ENCODE results near the gene ARL17A. TPM values are rescaled to one million over a fixed set of nuclear protein-coding genes. Genes with fewer than 3 reads are reported as not detected.
A peak's percentile ranks its signal among the peaks of the same experiment; 100 is the strongest.
"Not testable (repeated sequence)": the region's sequence is repeated elsewhere in the genome, so short reads cannot be mapped to it uniquely, and the experiment has no call there.

Gene ARL17A
- 5.9 TPM for polyA plus RNA-seq

DNA sequence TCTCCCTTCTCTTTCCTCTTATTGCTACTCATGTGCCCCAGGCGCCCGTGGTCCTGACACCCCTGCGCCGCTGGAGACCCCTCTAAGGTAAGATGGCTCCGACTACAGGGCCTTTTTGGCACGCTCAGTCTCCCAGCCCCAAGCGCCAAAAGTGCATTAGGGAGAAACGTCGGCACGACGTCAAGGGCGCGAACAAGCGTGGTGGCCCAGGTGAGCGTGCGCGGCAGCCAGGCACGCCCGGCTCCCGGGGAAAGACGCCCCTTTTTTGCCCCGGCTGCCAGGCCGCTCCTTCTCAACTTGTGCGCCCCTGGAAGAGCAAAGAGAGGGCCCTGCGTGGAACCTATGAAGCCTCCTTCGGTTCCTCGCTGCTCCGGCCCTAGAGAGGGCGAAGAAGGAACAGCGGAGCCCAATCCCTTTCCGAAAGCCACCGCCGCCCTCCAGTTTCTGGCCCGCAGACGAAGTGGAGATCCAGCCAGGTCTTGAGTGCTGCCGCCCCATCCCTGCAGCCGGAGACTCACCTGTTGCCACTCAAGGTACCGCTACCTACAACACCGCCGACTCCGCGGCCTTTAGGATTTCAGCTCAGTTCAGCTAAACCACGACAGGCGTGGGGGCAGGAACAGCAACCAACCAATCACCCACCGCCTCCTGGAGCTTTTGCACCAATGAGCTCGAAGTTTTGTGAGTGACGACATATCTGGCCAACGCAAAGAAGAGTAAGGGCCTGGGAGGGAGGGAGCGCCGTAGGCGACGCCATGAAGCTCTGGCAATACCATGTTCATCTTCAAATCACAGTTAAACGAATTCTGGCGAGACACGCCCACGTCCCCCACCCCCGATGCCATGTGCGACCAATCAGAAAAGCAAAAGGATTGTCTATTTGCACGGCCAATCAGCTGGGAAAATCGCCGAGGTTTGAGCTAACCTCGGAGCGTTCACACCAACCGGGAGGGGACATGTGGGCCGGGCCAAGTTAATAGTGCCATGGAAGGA, at the start of gene ARL17A:
Gene ARL17A, minus strand, starts transcription at position 609 of the 993 bp plus-strand sequence. CDS start 3,369 bp downstream, outside the sequence.
- Mint-ChIP-seq H3K4me3 (peak within 1 kb of the TSS in 2 of 4 donors; percentile 69 to 81), H3K27ac (peak within 1 kb of the TSS in 1 of 3 donors; percentile 71)
- not testable (repeated sequence) for H3K27me3 Mint-ChIP-seq, H3K4me1 Mint-ChIP-seq, H3K36me3 Mint-ChIP-seq, H3K9me3 Mint-ChIP-seq

GRCh38 chr17:46628753-46629436, 49.4 kb upstream of the ARL17A start:
- H3K4me3 Mint-ChIP-seq, H3K27ac Mint-ChIP-seq, H3K27me3 Mint-ChIP-seq, H3K4me1 Mint-ChIP-seq, H3K9me3 Mint-ChIP-seq, H3K36me3 Mint-ChIP-seq: not testable (repeated sequence)

- not testable (repeated sequence) for H3K9me3 Mint-ChIP-seq, H3K36me3 Mint-ChIP-seq, H3K27ac Mint-ChIP-seq, H3K4me1 Mint-ChIP-seq, H3K27me3 Mint-ChIP-seq, H3K4me3 Mint-ChIP-seq
These were observed 48.0 kb upstream of the ARL17A start for GRCh38 chr17:46627452-46627851.

GRCh38 chr17:46624726-46625125, 45.2 kb upstream of the ARL17A start:
- not testable (repeated sequence) for H3K4me1 Mint-ChIP-seq, H3K27ac Mint-ChIP-seq, H3K4me3 Mint-ChIP-seq, H3K27me3 Mint-ChIP-seq, H3K36me3 Mint-ChIP-seq, H3K9me3 Mint-ChIP-seq

DNA sequence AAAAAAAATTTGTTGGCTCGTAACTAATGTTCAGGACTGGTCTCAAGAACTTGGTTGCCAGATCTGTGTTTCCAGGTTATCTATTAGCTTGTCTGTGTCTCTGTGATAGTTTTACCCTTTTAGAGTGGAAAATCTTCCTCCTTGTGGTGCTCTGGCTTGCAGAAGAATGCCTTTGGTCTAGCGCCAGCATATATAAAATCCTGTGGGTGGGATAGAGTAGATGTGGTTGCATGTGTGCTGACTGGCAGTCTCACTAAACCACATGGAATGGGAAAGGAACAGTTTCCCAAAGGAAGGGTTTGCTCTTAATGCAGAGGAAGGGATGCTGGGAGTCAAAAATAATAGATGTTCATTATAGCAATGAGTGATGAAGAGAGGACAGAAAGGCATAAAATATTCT, 44.3 kb upstream of the ARL17A start:
- not testable (repeated sequence) for H3K4me1 Mint-ChIP-seq, H3K27ac Mint-ChIP-seq, H3K9me3 Mint-ChIP-seq, H3K27me3 Mint-ChIP-seq, H3K4me3 Mint-ChIP-seq, H3K36me3 Mint-ChIP-seq

- not testable (repeated sequence) for H3K9me3 Mint-ChIP-seq, H3K27ac Mint-ChIP-seq, H3K36me3 Mint-ChIP-seq, H3K4me3 Mint-ChIP-seq, H3K27me3 Mint-ChIP-seq, H3K4me1 Mint-ChIP-seq
These were observed 39.5 kb upstream of the ARL17A start for GRCh38 chr17:46618975-46619374.

DNA sequence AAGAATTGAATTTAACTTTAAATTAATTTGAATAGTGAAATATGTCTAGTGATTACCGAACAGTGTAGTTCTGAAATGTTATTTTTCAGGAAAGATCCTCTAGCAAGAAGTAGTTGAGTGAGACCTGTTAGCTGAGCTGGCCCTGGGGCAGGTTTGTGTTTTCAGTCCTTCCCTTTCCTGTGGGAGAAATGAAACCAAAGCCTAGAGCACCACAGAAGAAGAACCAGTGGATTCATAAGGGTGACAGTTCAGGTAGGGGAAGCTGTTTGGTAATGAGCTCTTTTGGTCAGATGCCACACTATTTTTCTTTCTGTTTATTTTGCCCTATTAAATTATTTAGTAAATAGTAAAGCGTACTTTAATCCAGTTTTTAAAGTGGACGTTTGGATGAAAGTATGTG, 37.6 kb upstream of the ARL17A start:
- H3K36me3 Mint-ChIP-seq, H3K4me1 Mint-ChIP-seq, H3K27me3 Mint-ChIP-seq, H3K4me3 Mint-ChIP-seq, H3K27ac Mint-ChIP-seq, H3K9me3 Mint-ChIP-seq: not testable (repeated sequence)

DNA sequence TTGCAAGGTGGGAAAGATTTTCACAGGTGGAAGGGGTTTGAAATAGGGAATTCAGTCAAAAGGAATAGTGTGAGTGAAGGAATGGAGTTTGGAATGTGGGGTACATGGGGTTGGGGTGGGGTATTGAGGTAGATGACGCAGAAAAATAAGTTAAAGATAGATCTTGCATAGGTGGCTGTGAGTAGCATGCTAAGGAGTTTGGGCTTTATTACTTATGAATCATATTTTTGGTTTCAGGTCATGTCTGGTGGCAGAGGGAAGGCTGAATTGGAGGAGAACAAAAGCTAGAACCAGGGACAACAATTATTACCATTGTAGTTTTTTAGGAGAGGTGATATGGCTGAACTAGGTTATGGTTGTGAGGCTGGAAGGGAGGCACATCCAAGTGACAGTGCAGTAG, 34.4 kb upstream of the ARL17A start:
- not testable (repeated sequence) for H3K27me3 Mint-ChIP-seq

DNA sequence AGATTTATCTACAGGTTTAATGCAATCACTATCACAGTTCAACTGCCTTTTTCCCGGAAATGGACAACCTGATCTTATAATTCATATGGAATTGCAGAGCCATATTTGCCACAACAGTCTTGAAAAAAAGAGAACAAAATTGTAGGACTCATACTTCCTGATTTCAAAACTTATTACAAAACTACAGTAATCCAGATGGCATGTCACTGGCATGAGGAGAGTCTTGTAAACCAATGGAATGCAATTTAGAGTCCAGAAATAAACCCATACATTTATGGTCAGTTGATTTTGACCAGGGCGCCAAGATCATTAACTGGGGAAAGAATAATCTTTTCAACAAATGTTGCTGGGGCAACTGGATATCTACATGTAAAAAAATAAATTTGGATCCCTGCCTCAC, 31.8 kb upstream of the ARL17A start:
- not testable (repeated sequence) for H3K27ac Mint-ChIP-seq, H3K4me3 Mint-ChIP-seq, H3K4me1 Mint-ChIP-seq

More for the DNA sequence above, 34.4 kb upstream of the ARL17A start:
- H3K27ac Mint-ChIP-seq, H3K4me1 Mint-ChIP-seq, H3K9me3 Mint-ChIP-seq, H3K4me3 Mint-ChIP-seq, H3K36me3 Mint-ChIP-seq: not testable (repeated sequence)

DNA sequence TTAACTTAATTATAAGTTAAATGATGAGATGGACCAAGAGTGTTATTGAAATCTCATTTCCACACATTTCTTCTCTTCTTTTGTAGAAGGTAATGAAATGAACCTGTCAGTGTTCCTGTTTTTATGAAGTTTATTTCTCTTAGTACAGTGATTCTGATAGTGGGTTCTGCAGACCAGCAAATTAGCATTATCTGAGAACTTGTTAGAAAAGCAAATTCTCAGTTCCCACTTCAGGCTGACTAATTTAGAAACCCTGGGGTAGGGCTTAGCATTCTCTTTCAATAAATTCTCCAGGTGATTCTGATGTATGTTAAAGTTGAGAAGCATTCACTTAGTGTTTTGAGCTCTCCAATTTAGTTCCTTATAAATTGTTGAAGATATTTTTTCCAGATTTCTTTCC, 23.6 kb upstream of the ARL17A start:
- not testable (repeated sequence) for H3K4me1 Mint-ChIP-seq, H3K36me3 Mint-ChIP-seq, H3K4me3 Mint-ChIP-seq, H3K27ac Mint-ChIP-seq, H3K9me3 Mint-ChIP-seq, H3K27me3 Mint-ChIP-seq

More for the DNA sequence above, 31.8 kb upstream of the ARL17A start:
- not testable (repeated sequence) for H3K9me3 Mint-ChIP-seq, H3K27me3 Mint-ChIP-seq, H3K36me3 Mint-ChIP-seq

GRCh38 chr17:46600767-46601166, 21.3 kb upstream of the ARL17A start:
- not testable (repeated sequence) for H3K36me3 Mint-ChIP-seq, H3K9me3 Mint-ChIP-seq, H3K27ac Mint-ChIP-seq, H3K4me1 Mint-ChIP-seq, H3K27me3 Mint-ChIP-seq, H3K4me3 Mint-ChIP-seq

GRCh38 chr17:46598344-46598931, 18.9 kb upstream of the ARL17A start:
- H3K27ac Mint-ChIP-seq, H3K4me1 Mint-ChIP-seq, H3K4me3 Mint-ChIP-seq, H3K27me3 Mint-ChIP-seq, H3K9me3 Mint-ChIP-seq, H3K36me3 Mint-ChIP-seq: not testable (repeated sequence)

DNA sequence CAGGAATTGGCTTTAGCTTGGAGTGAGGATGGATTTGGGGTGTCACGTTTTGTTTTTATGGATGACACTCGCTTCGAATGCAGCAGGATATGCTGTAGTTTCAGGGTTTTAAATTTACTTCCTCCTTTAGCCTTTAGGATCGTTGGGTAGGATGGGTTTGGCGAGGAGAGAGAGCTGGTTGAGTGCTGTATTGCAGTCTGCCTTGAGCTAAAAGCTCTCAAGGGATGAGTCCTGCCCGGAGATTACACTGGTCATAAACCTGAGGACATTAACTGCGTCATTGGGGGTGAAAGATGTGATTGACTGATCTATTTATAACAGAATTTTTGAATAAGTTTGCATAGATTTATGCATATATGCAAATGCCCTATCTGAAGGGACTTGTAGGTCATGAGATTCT, 11.8 kb upstream of the ARL17A start:
- not testable (repeated sequence) for H3K9me3 Mint-ChIP-seq, H3K36me3 Mint-ChIP-seq, H3K4me1 Mint-ChIP-seq, H3K27me3 Mint-ChIP-seq, H3K4me3 Mint-ChIP-seq, H3K27ac Mint-ChIP-seq

- not testable (repeated sequence) for H3K27me3 Mint-ChIP-seq, H3K36me3 Mint-ChIP-seq
These were observed 11.0 kb upstream of the ARL17A start, which contains the start of gene NSF for GRCh38 chr17:46590157-46591146. Gene NSF (plus strand): TSS chr17:46590669. CDS start chr17:46590776, 107 bp downstream.

DNA sequence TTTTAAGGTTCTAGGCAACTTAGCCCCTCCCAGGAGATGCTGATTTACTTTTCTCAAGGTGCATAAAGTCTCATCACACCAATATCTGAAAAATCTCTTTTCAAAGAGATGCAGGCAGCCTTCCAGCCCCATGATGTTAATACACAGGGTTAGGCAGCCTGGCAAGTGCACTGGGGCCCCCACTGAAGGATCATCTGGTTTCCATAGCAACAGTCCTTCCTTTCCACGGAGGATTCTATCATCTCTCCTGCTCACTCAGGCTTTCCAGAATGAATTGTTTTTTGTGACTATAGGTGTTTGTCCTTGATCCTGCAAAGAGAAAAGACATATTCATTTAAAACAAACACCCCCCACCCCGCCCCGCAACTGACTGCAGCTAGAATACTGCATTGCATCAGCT, 6.0 kb upstream of the ARL17A start:
- H3K27ac Mint-ChIP-seq, H3K36me3 Mint-ChIP-seq, H3K27me3 Mint-ChIP-seq, H3K9me3 Mint-ChIP-seq, H3K4me1 Mint-ChIP-seq, H3K4me3 Mint-ChIP-seq: not testable (repeated sequence)

More at GRCh38 chr17:46590157-46591146, 11.0 kb upstream of the ARL17A start, which contains the start of gene NSF:
- H3K4me3 Mint-ChIP-seq, H3K4me1 Mint-ChIP-seq, H3K27ac Mint-ChIP-seq, H3K9me3 Mint-ChIP-seq: not testable (repeated sequence)
